ENCODE measurements around the gene TCHP. TPM values are rescaled to one million over a fixed set of nuclear protein-coding genes. Genes with fewer than 3 reads are reported as not detected.
A peak's percentile ranks its signal among the peaks of the same experiment; 100 is the strongest.

Gene TCHP
- total and polyA plus RNA-seq, 2 of the 13 experiments (the other 11 are each of a cell fraction or from before 2014, with no cell fraction given), result 6.7 to 12.2 TPM

DNA sequence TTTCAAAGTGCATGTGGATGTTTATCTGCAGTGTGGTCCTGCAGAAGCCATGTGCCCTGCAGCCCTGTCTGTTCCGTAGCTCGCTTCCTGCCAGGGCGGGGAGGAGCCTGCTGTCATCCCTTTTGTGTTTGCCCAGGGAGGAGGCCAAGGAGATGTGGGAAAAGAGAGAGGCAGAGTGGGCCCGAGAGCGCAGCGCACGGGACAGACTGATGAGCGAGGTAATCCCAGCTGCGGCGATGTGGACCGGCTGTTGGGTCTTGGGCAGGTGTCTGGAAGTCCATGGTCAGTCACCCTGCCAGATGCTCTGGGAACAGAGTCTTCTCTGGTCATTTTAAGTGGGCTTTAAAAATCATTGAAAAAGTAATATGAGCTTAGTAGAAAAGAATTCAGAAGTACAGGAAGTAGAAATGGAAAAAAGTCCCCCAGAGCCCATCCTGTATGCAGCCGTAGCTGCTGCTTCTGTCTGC is 12.8 kb downstream of the TCHP start:
- no peak overlapping the region for H3K27ac ChIP-seq (ENCODE audit: extremely low read length, insufficient read depth, low read length)
- ChIA-PET POLR2A (no interaction called here), CTCF (ENCODE audit: low intra/inter-chr PET ratio, low total read pairs) (no interaction called here)
- H4K20me1 ChIP-seq (ENCODE audit: insufficient read depth, low read length), result no peaks in the 10 kb centered on the region
- no peaks in the 10 kb centered on the region for H3K9me3 ChIP-seq (ENCODE audit: low read length)
- BruUV-seq (replicated peaks), result no TSS peak
- no peaks in the 10 kb centered on the region for H3K27me3 ChIP-seq (ENCODE audit: control insufficient read depth in 1 of 2, insufficient read depth in 2 of 2, low read length in 2 of 2)
- 97% methylated on average over 12 of the region's 12 CpGs for WGBS (ENCODE audit: low lambda C conversion rate)
- intact Hi-C loops (cut with micrococcal nuclease; ENCODE audit: unreplicated experiment), result no loop called here
- no peak for ATAC-seq
- H3K9ac ChIP-seq (ENCODE audit: insufficient read depth, low read depth, low read length), result no peak overlapping the region
- peaks cover 8% of the 10 kb centered on the region for H3K4me1 ChIP-seq (ENCODE audit: insufficient read depth, low read length)
- H3K79me2 ChIP-seq (ENCODE audit: insufficient read depth, low read length), result no peaks in the 10 kb centered on the region
- TF ChIP-seq BRCA1 (CRISPR knock-in tag; IDR thresholded peaks at IDR 0.05) (no peak), DPF2 (CRISPR knock-in tag; IDR thresholded peaks at IDR 0.05; ENCODE audit: borderline replicate concordance, low read depth) (no peak)
- H3K4me2 ChIP-seq (ENCODE audit: low read depth, low read length), result no peak overlapping the region
- peaks cover 24 to 62% of the 10 kb centered on the region in 2 experiments for H3K36me3 ChIP-seq (replicated peaks in 1 of 2; ENCODE audit: control insufficient read depth in 1 of 2, insufficient read depth in 2 of 2, low read length in 2 of 2)
- no peak overlapping the region for H2AFZ ChIP-seq (ENCODE audit: low read length)
- in situ Hi-C loops (cut with HindIII; ENCODE audit: extremely low pct_ligation_motif_present, low pct_unique_long_range_greater_than_20kb), result no loop called here
- no peak overlapping the region for H3K4me3 ChIP-seq (replicated peaks in 1 of 3; ENCODE audit: insufficient read depth in 1 of 3, low read depth in 2 of 3, low read length in 3 of 3)
- FAIRE-seq, result no peak
- DNase-seq (ENCODE audit: low spot score), result no peak

DNA sequence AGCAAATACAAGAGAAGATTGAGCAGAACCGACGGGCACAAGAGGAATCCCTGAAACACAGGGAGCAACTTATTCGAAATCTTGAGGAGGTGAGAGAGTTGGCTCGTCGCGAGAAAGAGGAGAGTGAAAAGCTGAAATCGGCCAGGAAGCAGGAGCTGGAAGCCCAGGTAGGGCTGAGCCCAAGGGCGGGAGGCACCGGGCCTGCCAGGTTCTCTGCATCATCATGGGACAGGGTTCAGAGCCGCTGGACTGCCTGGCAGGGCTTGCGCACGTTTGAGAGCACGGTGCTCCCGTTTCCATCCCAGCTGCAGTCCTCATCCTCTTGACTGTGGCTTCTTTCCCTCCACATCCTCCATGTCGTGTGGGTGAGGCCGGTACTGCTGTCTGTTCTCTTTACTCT is 14.4 kb downstream of the TCHP start:
- DNase-seq (ENCODE audit: low spot score) (no peak), ATAC-seq (no peak), FAIRE-seq (no peak)
- ChIA-PET POLR2A (no interaction called here), CTCF (ENCODE audit: low intra/inter-chr PET ratio, low total read pairs) (no interaction called here)
- Histone ChIP-seq H3K9me3 (ENCODE audit: low read length) (no peaks in the 10 kb centered on the region), H3K4me2 (ENCODE audit: low read depth, low read length) (no peak overlapping the region), H3K9ac (ENCODE audit: insufficient read depth, low read depth, low read length) (no peak overlapping the region), H4K20me1 (ENCODE audit: insufficient read depth, low read length) (no peaks in the 10 kb centered on the region), H3K27ac (ENCODE audit: extremely low read length, insufficient read depth, low read length) (no peak overlapping the region), H2AFZ (ENCODE audit: low read length) (no peak overlapping the region), H3K36me3 (replicated peaks in 1 of 2; ENCODE audit: control insufficient read depth in 1 of 2, insufficient read depth in 2 of 2, low read length in 2 of 2) (peaks cover 22 to 62% of the 10 kb centered on the region in 2 experiments), H3K27me3 (ENCODE audit: control insufficient read depth in 1 of 2, insufficient read depth in 2 of 2, low read length in 2 of 2) (no peaks in the 10 kb centered on the region), H3K79me2 (ENCODE audit: insufficient read depth, low read length) (no peaks in the 10 kb centered on the region), H3K4me3 (replicated peaks in 1 of 3; ENCODE audit: insufficient read depth in 1 of 3, low read depth in 2 of 3, low read length in 3 of 3) (no peak overlapping the region), H3K4me1 (ENCODE audit: insufficient read depth, low read length) (peaks cover 8% of the 10 kb centered on the region)
- 93% methylated on average over 13 of the region's 16 CpGs for WGBS (ENCODE audit: low lambda C conversion rate)
- intact Hi-C loops (cut with micrococcal nuclease; ENCODE audit: unreplicated experiment), result no loop called here
- 0 out of 2 replicates have a peak, but pooled peaks have one; percentile 14 for TF ChIP-seq ZNF263 (CRISPR knock-in tag; IDR thresholded peaks at IDR 0.05)
- TF ChIP-seq, protein P1, sequence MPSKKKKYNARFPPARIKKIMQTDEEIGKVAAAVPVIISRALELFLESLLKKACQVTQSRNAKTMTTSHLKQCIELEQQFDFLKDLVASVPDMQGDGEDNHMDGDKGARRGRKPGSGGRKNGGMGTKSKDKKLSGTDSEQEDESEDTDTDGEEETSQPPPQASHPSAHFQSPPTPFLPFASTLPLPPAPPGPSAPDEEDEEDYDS (CRISPR knock-in tag; IDR thresholded peaks at IDR 0.05), result no peak
- no TSS peak for BruUV-seq (replicated peaks)
- in situ Hi-C loops (cut with HindIII; ENCODE audit: extremely low pct_ligation_motif_present, low pct_unique_long_range_greater_than_20kb), result no loop called here

All from HepG2 (cell line).